Measurements from ENCODE around the gene GRM3.

GRM3 gene

DNA sequence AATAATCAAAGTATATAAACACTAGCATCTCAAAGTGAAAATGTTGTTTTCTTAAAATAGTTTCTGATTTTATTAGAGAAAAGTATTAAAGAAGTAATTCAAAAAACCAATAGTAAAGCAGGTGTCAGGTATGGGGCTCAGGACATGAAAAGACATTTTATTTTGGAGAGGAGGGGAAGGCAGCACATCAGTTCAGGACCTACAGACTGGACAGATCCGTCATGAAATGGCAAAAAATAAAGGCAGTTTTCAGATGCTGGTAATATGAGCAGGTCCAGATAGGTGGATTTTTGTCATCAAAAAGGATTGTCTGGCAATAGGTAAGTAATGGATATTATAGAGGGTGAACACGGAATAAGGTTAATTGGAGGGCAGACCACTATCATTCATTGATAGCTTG is 49.0 kb downstream of the GRM3 start:
- no peak for DNase-seq (ENCODE audit: low read depth in 2 of 2)

DNA sequence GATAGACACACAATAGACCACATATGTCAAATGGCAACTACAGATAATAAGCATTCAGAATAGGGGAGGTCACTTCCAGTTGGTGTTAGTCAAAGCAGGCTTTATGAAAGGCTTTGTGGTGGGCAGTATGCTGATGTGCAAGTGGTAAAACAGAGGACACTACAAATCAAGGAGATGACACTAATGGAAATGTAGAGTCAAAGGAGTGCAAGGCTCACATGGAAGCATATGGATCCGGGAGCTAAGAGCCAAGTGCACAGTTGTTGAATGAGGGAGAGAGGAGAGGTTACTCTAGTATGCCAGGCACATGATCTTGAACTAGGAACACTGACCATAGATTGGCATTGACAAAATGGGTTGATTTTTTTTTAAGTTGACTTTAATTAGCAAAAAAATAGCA is 62.7 kb downstream of the GRM3 start:
- DNase-seq (ENCODE audit: low read depth in 2 of 2) = no peak

DNA sequence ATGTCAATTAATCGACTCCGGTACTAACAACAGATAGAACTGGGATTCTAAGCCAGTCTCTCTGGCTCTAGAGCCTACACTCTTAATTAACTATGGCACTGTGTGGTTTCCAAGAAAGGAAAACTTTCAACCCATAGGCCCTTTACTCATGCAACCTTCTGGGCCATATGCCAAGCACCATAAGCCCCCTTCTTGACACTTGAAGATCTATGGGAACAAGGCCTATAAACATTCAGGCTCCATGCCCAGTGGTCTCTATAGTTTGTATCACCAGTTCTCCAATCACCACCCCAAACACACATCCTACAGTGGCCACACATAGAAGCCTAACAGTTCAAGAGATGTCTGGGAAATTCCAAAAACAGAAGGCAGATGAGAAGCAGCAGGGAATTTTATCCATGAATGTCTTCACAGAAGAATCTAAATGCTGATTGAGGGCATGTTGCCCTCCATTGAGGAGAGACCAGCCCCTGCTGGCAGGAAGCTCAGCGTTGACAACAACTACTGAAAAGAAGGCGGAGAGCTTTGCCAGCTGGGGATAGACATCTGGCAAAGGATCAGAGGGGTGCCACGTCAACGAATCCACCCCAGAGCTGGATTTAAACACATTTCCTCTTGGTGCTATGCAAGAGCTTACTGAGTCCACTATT is 64.4 kb downstream of the GRM3 start:
- no peak for DNase-seq (ENCODE audit: low read depth in 2 of 2)

DNA sequence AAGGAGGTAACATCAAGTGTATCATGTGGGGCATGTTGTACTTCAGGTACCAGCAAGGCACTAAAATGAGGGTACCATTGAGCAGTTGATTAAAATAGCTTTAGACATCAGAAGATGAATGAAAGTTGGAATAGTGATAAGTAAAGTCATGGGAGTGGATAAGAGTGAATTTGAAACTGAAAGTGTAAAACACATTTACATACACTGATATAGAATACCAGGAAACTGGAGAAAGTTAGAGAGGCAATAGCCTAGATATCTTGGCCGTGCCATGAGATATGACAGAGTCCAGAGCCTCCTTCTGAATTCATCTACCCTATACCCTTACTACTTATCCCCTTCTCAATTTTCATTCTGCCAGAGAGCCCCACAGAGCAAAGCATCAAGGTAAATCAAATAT is 76.6 kb downstream of the GRM3 start:
- DNase-seq (ENCODE audit: low read depth in 2 of 2) = no peak

DNA sequence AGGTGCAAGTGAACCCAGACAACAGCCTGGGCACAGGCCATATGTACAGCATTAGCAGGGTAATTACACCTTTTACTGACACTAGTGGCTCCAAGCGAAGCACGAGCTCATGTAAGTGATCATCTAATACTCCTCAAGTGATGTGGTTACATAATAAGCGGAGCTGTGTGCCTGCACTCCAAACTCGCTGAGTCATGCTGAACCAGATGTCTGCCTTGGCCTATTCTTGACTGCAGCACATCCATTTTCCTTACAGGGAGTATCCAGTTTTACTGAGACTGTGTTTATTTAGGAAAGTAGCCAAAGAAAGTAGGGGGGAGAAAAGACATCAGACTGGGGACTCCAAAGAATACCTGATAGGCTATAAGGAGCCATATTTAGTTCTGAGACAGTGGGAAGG is 90.1 kb downstream of the GRM3 start:
- no peak for DNase-seq (ENCODE audit: low read depth in 2 of 2)

DNA sequence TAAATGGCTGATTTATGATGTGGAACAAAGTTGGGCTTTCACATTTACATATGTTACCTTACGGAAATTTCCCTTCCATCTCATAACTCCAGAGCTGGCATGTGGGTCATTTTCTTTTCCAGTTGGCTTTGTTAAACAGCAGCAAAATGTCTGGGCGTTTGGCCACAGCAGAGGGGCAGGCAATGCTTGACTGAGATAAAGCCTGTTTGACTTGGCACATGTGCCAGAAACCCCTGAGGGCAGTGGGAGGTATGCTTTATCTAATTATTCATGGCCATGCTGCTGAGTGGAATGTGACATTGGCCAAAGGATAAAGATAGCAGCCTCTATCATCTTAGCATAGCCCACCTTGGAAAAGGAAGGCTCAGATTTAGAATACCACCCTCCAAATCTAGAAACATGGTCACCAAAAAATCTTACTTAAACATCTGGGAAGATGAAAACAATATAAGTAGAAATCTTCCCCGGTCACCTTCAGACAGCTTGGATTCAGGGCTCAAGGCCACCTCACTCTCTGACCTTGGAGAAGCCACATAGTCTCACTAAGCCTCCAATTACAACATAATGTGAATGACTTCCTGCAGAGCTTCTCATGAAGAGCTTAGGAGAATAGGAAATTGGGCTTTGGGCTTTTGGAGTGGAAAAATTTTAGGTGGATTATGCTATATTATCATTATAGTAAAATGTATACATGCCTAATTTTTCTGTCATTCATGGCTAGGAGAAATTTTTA is 101.5 kb downstream of the GRM3 start:
- no peak for DNase-seq (ENCODE audit: low read depth in 2 of 2)

DNA sequence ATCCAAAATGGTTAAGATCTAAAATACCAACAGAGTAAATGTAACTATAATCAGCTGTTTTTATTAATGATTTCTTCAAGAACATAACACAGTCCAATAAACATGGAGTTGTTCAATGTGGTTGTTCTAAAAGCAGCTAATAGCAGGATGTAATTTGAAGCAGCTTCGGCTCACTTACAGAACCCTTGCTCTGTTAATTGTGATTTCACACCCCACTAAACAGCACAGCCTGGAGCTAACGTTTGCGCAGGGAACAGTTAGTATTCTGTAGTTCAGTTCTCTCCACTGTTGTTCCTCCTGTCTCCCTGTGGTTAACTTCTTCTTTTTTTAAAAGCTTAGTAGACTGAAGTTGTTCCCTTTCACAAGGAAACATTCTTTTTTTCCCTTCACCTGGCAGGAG is 104.0 kb downstream of the GRM3 start:
- DNase-seq (ENCODE audit: low read depth in 2 of 2) = no peak

DNA sequence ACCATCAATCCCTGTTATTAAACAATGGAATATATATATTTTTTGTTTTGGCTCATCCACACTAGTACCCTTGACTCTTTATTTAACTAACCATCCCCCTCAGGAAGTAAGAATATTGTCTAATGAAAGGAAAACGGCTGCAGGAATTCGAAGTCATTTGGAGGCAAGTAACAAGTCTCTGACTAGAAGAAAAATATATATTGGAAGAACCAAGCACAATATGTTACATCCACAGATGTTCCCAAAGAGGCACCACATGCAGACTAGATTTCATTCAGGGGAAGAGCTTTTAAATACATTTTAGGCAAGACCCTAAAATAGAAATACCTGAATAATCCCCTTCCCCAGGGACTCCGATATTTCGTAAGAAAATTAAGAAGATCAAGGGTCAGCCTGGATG is 104.5 kb downstream of the GRM3 start:
- no peak for DNase-seq (ENCODE audit: low read depth in 2 of 2)

DNA sequence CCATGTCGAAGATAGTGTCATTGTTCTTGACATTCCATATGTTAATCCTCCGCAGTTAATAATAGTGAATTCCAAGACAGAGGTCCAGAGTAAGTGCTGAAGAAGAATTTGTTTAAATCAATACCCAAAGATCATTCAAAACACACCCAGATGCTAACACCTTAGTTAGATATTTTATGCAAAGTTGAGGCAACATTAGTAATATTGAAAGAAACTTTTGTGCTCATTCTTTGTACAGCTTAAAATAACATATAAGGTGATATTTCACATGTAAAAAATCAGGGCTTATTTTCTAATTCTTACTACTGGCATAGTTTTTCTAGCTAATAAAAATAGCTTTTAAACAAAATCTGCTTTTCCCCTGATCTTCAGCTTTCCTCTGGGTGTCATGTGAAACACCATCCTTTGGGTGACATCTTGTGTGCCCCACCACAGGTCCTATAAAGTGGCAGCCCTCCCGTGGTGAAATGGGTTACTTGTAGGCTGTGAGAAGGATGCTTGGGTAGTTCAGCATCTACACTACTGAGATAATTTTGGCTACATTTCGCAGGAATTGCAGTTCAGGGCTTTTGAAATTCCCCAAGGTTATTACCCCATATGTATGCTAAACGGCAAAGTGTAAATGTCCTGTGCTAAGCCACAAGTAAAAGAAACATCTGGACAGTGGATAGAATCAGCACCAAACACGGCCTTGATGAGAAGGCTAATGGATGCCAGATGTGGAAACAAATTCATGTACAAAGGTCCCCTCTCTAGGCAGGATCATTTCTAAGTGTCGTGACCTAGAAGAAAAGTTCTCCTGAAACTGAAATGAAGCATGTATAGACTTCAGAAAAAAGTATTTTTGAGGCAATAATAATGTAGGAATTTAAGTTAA is 105.4 kb downstream of the GRM3 start:
- no peak for DNase-seq (ENCODE audit: low read depth in 2 of 2)

DNA sequence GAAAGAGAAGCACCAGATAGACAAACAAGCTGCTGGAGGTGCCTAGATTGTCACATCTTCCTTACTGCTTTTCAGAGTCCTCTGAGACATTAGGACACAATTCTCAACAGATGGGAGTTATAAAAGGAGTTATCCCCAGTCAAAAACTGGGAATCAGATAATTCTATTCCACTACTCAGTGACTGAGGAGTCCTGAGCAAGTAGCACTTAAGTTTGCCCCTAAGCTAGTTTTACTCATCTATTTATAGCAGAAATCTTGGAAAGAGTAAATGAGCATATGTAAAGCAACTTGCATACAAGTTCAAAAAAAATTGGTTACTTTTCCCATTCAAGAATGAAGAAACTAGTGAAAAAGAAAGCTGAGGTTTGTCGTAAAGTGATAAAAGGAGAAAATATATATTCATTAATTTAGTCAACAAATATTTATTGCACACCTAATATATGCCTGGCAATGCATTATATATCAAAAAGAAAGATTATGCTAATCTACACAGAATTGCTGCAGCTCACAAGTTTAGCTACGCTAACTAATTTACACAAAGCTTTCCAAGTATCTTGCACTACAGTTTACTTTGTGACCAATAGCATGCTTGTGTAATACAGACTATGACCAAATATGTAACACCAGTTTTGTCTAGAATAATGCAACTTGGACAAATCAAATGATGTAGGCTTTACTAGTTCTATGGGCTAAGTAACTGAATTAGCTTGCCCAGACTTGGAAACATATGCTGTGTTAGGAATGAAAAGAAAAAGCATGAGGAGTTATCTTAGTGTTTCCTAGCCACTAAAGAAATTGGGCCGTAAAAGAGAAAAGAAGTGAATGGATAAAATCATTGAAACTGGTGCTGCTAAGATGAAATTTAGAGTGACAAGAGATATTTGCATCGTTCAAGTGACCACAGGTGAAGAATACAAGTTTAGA is 106.3 kb downstream of the GRM3 start:
- no peak for DNase-seq (ENCODE audit: low read depth in 2 of 2)

DNA sequence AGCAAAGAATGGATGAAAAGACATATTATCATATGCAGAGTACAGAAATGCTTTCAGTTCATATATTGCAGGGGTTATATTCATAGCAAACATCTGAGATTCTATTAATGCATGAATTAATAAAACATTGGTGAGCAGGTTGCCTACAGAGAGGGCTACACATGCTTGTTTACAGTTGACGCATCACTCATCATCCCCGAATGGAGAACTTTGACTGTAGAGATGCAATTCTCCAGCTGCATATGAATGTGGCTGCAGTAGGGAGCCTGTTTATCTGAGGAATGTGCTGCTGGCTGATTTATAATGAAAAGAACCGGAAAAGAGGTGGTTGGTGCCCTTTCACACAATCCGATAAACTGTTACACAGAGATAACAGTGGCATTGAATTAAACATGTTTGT is 116.5 kb downstream of the GRM3 start:
- DNase-seq (ENCODE audit: low read depth in 2 of 2) = no peak

DNA sequence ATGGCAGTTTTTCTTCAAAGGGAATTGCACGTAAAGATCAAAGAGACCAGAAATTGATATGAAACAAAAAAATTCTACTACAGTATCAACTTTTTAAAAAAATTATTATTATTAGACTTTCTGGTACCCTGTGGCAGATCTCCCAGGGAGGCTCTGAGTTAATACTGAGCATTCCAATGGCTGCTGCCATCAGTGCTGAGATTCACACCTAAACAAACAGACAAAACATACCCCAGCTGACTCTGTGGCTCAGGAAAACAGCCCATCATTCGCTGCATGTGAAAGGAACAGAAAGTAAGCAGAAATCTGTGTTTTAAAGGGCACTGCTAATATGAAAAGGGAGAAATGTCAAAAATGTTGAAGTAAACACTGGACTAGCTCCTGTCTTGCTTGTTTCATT is 118.4 kb downstream of the GRM3 start:
- no peak for DNase-seq (ENCODE audit: low read depth in 2 of 2)

DNA sequence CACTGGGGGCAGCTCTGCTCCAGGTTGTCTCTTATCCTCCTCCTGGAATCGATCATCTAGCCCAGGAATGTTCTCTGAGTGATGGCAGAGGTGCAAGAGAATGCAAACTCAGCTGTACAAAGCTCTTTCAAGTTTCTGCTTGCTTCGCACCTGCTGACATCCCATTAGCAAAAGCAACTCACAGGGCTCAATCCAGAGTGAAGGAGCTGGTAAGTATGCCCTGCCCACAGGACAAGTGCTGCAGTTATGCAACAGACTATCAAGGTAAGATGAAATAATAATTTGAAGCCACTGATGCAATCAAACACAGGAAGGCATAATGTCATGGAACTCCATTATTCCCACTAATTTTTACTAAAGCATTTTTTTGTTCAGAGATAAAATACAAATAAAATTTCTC is 122.2 kb downstream of the GRM3 start:
- DNase-seq (ENCODE audit: low read depth in 2 of 2) = no peak

DNA sequence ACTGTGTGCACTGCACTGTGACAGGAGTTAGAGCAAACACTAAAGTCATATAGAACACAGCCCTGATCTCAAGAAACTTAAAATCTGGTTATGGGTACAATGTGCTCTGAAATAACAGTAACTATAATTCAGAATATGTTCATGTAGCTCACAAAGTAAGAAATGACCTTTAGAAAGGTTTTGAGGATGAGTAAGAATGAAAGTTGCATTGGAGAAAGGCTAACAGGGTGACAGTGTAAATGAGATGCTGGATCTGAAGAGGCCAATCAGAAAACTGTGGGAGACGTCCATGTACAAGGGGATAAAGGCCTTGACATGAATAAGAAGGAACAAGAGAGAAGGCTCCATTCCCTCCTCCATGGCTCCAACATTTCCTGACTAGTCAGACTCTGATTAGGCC is 124.7 kb downstream of the GRM3 start:
- no peak for DNase-seq (ENCODE audit: low read depth in 2 of 2)

DNA sequence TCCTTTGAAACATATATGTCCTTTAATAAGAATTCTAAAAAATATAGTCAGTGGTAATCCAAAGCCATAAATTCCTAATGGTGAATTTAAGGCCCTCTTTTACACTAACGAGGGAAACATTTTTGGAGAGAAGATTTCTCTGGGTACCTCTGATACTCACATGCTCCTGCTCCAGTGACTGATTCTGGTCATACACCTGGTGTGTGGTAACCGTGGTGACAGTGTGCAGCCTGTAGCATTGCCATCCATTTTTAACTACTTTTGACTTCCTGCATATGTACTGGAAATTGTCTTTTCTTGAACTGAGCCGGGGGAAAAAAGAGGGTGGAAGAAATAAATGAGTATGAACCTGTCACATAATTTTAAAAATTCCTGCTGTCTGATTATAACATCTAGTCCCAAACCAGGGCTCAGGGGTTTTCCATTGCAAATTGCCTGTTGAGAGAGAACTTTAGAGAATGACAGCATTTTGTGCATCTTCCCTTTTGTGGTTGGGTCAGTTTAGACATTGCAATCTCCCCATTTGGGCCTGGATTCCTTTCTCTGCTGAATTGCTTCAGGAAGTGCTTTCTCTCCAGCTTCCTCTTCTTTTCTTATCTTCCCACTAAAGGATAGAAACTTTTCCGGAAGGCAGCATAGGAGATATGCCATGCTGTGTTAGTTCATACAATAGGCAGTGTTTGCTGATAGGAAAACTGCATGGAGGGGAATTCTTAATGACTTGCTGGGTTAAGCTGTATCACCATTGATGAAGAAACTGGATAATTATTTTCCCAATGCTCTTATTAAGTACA is 125.5 kb downstream of the GRM3 start:
- DNase-seq (ENCODE audit: low read depth in 2 of 2) = no peak

DNA sequence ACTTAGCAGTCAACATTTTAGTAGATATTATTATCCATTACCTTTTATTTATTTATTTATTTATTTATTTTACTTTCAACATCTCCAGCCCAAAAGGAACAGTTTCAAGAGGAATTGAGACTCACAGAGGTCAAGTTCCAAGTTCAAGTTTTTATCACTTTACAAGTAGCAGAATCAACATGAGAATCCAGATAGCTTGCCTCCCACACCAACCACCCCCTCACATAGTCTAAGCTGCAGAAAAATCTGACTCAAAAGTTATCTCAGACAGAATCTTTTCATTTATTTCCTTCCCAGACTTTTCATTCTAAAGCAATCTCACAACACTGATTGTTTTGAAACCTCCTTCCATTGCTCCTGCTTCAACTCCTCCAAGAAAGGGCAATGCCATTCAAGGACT is 129.6 kb downstream of the GRM3 start:
- DNase-seq (ENCODE audit: low read depth in 2 of 2) = no peak

DNA sequence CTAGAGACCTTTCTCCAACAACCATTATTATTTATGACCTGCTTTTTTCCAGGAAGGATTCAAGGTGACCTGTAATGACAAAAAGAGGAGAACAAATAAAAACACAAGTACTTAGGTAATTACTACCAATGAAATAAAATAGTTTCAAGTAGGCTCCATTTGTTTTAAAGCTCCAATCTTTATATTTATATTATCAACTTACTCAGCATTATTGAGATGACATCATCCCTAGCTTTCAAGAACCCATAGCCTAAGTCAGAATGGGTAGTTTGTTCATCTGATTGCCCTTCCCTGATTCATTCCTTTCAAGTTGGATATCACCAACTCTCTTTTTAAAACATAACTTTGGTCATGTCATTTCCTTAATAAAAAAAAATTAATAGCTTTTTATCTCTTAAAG is 131.5 kb downstream of the GRM3 start:
- DNase-seq (ENCODE audit: low read depth in 2 of 2) = no peak

DNA sequence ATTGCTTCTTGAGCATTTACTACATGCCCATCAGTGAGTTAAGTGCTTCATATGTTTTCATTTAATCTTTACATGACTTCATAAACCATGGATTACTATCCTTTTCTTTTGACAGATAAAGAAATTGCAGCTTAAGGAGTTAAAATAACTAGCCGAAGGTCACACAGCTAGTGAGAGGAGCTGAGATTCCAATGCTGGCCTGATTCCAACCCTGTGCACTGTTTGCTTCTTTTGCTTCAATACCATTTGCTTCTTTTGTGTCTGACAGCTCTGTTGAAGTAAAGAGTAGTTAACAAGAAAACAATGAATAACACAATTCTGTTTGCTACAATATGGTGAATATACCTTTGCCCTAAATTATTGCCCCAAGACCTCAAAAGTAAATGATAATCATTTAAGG is 132.4 kb downstream of the GRM3 start:
- no peak for DNase-seq (ENCODE audit: low read depth in 2 of 2)

DNA sequence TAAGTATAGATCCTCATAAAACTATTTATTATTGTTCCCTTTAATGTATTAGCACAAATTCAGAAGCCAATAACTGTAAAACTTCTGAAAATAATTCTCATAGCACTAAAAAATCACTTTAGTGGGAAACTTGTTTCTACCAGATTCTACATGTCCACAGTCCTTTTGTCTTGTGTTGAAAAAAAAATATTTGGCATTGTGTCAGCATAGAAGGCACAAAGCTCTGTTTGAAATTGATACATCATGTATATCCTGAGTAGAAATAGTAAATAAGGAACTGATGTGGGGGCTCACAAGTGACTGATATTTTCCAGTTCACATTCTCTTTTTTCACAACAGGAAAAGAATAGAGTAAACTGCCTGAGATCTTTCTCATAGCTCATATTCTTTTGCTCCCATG is 134.6 kb downstream of the GRM3 start:
- DNase-seq (ENCODE audit: low read depth in 2 of 2) = no peak

DNA sequence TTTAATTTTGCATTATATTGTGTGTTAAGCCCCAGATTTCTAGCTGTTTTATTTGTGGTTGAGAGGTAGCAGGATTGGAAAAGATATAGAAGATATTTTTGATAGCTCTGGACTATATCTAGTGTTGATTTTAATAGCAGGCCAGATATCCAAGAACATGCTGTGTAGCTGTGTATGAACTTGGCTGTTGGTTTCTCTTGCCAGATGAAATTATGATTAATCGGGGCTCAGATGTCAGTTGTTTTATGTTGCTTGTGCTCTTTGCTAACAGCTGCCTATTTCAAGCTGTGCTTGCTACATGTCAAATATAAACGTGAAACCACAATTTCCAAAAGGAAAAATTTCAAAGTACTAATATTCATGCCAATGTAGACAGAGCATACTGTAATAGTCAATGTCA is 141.1 kb downstream of the GRM3 start:
- no peak for DNase-seq (ENCODE audit: low read depth in 2 of 2)

DNA sequence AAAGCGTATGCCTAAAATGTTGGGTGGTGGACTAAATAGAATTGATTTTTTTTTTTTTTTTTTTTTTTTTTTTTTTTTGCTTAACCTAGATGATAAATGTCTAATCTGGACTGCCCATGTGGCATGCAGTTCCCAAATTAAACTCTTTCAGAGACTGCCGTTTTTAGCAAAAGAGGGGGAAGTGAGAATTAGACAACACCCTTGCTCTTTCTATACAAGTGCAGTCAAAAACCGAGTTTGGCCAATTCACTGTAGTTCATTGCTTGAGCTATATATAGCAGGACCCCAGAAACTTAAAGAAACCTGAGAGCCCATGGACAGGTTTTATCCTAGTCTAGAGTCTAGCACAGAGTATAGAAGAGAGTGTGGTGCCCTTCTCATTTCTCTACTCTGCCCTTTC is 141.9 kb downstream of the GRM3 start:
- no peak for DNase-seq (ENCODE audit: low read depth in 2 of 2)
